SK-N-SH treated with all-trans-retinoic acid at 6 μM for 48 hours (cell line): ENCODE results near the gene DHX15.

Source experiments
- ATAC-seq: fragments of 200-7000 bp; cut with Tn5 transposase; 3 replicates; pipeline ENCODE4 v1.9.1; 2020; ENCODE audit warnings: mild to moderate bottlenecking, moderate library complexity
- ARNTL ChIP-seq: fragments of 450-650 bp; formaldehyde crosslinking; IDR thresholded peaks from 2 replicates; pipeline ENCODE4 v1.5.0; 2020; ENCODE audit warnings: low read depth, mild to moderate bottlenecking, moderate library complexity, borderline replicate concordance
- BACH2 ChIP-seq: fragments of 250-450 bp; sonication (Bioruptor Pico); IDR thresholded peaks from 2 replicates; pipeline ENCODE4 v1.9.0; 2021; ENCODE audit warnings: mild to moderate bottlenecking, borderline replicate concordance
- CSDC2 ChIP-seq: fragments of 250-450 bp; sonication (Bioruptor Pico); IDR thresholded peaks from 2 replicates; pipeline ENCODE4 v1.5.0; 2020; ENCODE audit warnings: mild to moderate bottlenecking, moderate library complexity
- GLIS3 ChIP-seq: fragments of 250-450 bp; sonication (Bioruptor Pico); IDR thresholded peaks from 2 replicates; pipeline ENCODE4 v1.5.0; 2020; ENCODE audit warnings: mild to moderate bottlenecking, moderate library complexity
- OSR1 ChIP-seq: fragments of 250-450 bp; sonication (Bioruptor Pico); IDR thresholded peaks from 2 replicates; pipeline ENCODE4 v1.8.0; 2022; ENCODE audit warnings: moderate library complexity, mild to moderate bottlenecking, inconsistent platforms
- PPARA ChIP-seq: fragments of 250-450 bp; sonication (Bioruptor Pico); IDR thresholded peaks from 2 replicates; pipeline ENCODE4 v1.5.0; 2020; ENCODE audit warnings: mild to moderate bottlenecking, borderline replicate concordance
- RARB ChIP-seq: fragments of 250-450 bp; sonication (Bioruptor Pico); IDR thresholded peaks from 2 replicates; pipeline ENCODE4 v1.8.0; 2021; ENCODE audit warnings: mild to moderate bottlenecking, moderate library complexity
- SNAI2 ChIP-seq: fragments of 250-450 bp; sonication (Bioruptor Pico); IDR thresholded peaks from 2 replicates; pipeline ENCODE4 v1.5.0; 2020; ENCODE audit warnings: mild to moderate bottlenecking, moderate library complexity
- ZC3H10 ChIP-seq: fragments of 250-450 bp; sonication (Bioruptor Pico); IDR thresholded peaks from 2 replicates; pipeline ENCODE4 v1.5.1; 2021; ENCODE audit warnings: mild to moderate bottlenecking, moderate library complexity
- ZFP3 ChIP-seq: fragments of 250-450 bp; sonication (Bioruptor Pico); IDR thresholded peaks from 2 replicates; pipeline ENCODE4 v1.5.0; 2020; ENCODE audit warnings: mild to moderate bottlenecking, moderate library complexity
- ZNF565 ChIP-seq: fragments of 450-650 bp; formaldehyde crosslinking; conservative IDR thresholded peaks from 2 replicates; pipeline ENCODE4 v1.5.0; 2020; ENCODE audit warnings: low read depth, mild to moderate bottlenecking, moderate library complexity
- ZNF70 ChIP-seq: fragments of 450-650 bp; formaldehyde crosslinking; IDR thresholded peaks from 2 replicates; pipeline ENCODE4 v1.5.0; 2020; ENCODE audit warnings: mild to moderate bottlenecking, moderate library complexity
- TF ChIP-seq, protein P1 (sequence below): fragments of 250-450 bp; sonication (Bioruptor Pico); IDR thresholded peaks from 2 replicates; pipeline ENCODE4 v1.8.0; 2021; ENCODE audit warnings: low read depth, mild to moderate bottlenecking, moderate library complexity, borderline replicate concordance
- TF ChIP-seq, protein P2 (sequence below): fragments of 250-450 bp; sonication (Bioruptor Pico); IDR thresholded peaks from 2 replicates; pipeline ENCODE4 v1.5.0; 2020; ENCODE audit warnings: mild to moderate bottlenecking, moderate library complexity
- TF ChIP-seq, protein P3 (sequence below): fragments of 250-450 bp; sonication (Bioruptor Pico); IDR thresholded peaks from 2 replicates; pipeline ENCODE4 v1.8.0; 2020; ENCODE audit warnings: mild to moderate bottlenecking, moderate library complexity, borderline replicate concordance

DHX15 gene

DNA sequence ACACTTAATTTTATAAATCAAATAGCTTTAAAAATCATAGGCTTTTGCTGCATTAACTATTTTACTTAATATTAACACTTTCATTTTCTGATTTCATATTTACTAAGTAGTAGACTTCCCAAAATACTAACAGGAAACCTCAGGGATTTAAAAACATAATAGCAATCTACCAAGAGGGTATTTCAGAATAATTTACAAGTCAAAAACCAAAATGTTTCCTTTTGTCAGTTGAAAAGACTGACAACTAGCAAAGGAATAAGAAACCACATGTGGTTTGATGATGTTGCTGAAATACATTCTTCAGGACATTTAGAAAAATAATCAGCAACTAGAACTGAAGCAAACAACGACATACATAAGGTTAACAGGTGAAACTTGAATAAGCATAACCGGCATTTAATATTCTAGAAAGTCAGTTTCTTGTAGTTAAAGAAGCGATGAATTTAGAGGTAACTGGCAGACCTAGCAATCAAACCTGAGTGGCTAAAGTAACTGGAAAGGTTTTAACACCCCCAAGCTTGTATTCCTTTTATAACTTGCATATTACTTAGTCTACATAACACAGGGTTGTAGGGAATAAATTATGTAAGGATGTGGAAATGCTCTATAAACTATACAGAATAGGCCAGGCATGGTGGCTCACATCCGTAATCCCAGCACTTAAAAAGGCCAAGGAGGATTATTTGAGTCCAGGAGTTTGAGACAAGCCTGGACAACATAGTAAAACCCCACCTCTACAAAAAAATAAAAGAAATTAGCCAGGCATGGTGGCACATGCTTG is 40.0 kb downstream of the DHX15 start:
- no peak for TF ChIP-seq ZNF70 (CRISPR knock-in tag)
- TF ChIP-seq BACH2 (CRISPR knock-in tag) = no peak
- TF ChIP-seq, protein P1, sequence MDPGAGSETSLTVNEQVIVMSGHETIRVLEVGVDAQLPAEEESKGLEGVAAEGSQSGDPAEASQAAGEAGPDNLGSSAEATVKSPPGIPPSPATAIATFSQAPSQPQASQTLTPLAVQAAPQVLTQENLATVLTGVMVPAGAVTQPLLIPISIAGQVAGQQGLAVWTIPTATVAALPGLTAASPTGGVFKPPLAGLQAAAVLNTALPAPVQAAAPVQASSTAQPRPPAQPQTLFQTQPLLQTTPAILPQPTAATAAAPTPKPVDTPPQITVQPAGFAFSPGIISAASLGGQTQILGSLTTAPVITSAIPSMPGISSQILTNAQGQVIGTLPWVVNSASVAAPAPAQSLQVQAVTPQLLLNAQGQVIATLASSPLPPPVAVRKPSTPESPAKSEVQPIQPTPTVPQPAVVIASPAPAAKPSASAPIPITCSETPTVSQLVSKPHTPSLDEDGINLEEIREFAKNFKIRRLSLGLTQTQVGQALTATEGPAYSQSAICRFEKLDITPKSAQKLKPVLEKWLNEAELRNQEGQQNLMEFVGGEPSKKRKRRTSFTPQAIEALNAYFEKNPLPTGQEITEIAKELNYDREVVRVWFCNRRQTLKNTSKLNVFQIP (CRISPR knock-in tag) = no peak
- no peak for TF ChIP-seq ZNF565
- TF ChIP-seq ZFP3 (CRISPR knock-in tag) = no peak
- TF ChIP-seq ARNTL = no peak
- TF ChIP-seq PPARA (CRISPR knock-in tag) = no peak
- TF ChIP-seq, protein P2, sequence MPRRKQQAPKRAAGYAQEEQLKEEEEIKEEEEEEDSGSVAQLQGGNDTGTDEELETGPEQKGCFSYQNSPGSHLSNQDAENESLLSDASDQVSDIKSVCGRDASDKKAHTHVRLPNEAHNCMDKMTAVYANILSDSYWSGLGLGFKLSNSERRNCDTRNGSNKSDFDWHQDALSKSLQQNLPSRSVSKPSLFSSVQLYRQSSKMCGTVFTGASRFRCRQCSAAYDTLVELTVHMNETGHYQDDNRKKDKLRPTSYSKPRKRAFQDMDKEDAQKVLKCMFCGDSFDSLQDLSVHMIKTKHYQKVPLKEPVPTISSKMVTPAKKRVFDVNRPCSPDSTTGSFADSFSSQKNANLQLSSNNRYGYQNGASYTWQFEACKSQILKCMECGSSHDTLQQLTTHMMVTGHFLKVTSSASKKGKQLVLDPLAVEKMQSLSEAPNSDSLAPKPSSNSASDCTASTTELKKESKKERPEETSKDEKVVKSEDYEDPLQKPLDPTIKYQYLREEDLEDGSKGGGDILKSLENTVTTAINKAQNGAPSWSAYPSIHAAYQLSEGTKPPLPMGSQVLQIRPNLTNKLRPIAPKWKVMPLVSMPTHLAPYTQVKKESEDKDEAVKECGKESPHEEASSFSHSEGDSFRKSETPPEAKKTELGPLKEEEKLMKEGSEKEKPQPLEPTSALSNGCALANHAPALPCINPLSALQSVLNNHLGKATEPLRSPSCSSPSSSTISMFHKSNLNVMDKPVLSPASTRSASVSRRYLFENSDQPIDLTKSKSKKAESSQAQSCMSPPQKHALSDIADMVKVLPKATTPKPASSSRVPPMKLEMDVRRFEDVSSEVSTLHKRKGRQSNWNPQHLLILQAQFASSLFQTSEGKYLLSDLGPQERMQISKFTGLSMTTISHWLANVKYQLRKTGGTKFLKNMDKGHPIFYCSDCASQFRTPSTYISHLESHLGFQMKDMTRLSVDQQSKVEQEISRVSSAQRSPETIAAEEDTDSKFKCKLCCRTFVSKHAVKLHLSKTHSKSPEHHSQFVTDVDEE = no peak
- TF ChIP-seq, all 23 proteins: peak for 0
- ATAC-seq = no peak

DNA sequence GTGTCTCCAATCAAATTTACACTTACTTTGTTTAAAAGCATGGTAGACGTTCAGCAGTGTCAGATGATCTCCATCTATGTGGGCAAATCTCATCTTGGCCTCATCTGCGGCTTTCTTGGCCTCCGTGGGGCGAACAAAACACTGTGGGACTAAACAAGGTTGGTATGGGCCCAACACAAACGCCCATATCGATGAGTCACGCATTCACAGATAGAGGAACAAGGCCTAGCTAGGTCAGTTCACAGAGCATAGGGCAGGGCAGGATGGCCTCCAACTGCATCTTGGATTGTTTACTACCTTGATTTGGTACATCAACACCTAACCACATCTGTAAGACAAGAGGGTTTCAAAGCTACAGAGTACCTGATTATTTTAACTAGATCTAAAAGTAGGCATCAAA is 47.3 kb downstream of the DHX15 start:
- TF ChIP-seq ZC3H10 (CRISPR knock-in tag) (no peak), ZNF70 (CRISPR knock-in tag) (no peak), OSR1 (CRISPR knock-in tag) (no peak), CSDC2 (no peak), BACH2 (CRISPR knock-in tag) (no peak)
- TF ChIP-seq, protein P3, sequence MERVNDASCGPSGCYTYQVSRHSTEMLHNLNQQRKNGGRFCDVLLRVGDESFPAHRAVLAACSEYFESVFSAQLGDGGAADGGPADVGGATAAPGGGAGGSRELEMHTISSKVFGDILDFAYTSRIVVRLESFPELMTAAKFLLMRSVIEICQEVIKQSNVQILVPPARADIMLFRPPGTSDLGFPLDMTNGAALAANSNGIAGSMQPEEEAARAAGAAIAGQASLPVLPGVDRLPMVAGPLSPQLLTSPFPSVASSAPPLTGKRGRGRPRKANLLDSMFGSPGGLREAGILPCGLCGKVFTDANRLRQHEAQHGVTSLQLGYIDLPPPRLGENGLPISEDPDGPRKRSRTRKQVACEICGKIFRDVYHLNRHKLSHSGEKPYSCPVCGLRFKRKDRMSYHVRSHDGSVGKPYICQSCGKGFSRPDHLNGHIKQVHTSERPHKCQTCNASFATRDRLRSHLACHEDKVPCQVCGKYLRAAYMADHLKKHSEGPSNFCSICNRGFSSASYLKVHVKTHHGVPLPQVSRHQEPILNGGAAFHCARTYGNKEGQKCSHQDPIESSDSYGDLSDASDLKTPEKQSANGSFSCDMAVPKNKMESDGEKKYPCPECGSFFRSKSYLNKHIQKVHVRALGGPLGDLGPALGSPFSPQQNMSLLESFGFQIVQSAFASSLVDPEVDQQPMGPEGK (CRISPR knock-in tag) = no peak
- TF ChIP-seq, protein P1 (CRISPR knock-in tag) = no peak
- no peak for ATAC-seq

DNA sequence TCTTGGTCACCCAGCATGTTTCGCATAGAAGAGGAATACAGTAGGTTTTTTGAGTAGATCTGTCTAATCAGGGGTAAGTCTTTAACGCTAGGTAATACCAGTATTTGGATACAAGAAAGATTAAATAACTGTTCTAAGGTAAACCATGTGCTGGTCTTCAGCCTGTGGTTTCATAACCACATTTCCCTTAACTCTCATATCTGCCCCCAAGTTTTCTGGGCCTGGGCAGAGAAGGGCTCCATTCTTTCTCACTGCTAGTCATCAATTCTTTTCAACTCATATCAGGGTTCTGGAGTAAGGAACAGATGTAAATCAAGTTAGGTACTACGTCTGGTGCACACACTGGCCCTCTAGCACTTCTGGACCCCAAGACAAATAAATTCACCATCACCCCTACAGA is 49.0 kb downstream of the DHX15 start:
- TF ChIP-seq GLIS3 (no peak), RARB (CRISPR knock-in tag) (no peak), ARNTL (no peak), SNAI2 (no peak), BACH2 (CRISPR knock-in tag) (no peak), ZC3H10 (CRISPR knock-in tag) (no peak), ZNF70 (CRISPR knock-in tag) (no peak), PPARA (CRISPR knock-in tag) (no peak)
- no peak for ATAC-seq

DNA sequence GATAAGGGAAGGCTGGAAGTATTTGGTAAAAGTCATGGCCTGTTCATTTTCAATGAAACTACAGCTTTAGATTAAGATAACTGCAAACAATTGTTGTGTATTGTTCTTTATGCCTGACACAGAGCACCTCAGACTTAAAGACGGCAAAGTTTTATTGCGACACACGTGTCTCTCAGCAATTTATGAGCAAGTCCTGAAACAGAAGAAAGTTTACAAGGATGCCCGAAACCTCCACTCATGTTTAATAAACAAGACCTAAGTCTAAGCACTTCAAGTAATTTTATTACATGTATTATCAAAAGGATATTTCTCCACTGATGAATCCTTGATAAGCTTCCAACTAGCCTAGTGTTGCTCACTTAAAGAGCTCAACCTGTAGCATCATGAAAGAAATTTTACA is 51.0 kb downstream of the DHX15 start:
- no peak for ATAC-seq
- TF ChIP-seq SNAI2 = no peak
- TF ChIP-seq RARB (CRISPR knock-in tag) = no peak
- no peak for TF ChIP-seq PPARA (CRISPR knock-in tag)
- no peak for TF ChIP-seq OSR1 (CRISPR knock-in tag)

DNA sequence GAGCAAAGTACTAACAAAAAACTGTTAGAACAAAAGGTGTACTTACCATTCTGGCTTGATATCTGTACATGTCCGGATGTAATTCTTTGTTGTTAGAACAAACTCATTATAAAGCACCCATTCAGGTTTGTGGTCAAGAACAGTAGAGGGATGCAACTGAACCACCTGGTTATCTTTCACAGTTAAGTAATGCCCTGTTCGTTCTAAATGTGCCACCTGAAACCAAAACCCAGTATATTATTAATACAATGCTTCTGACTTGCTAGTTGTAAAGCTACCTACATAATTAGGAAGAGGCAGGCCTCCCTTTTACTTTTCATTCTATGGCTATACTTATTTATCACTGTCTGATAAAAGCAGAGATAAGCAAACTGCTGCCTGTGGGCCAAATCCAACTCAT is 54.8 kb downstream of the DHX15 start:
- TF ChIP-seq GLIS3 = no peak
- TF ChIP-seq CSDC2 = no peak
- TF ChIP-seq, protein P1 (CRISPR knock-in tag) = no peak
- TF ChIP-seq SNAI2 = no peak
- ATAC-seq = no peak
